Activated CD8-positive, alpha-beta T cell treated with anti-CD3 and anti-CD28 coated beads, Interleukin-2, amount 10 ng/mL, durations not matched to agents 7 days and 5 days (primary cell): Measurements from ENCODE around the gene SLC50A1. TPM values are rescaled to one million over a fixed set of nuclear protein-coding genes. Genes with fewer than 3 reads are reported as not detected.
"Not testable (repeated sequence)": the region's sequence is repeated elsewhere in the genome, so short reads cannot be mapped to it uniquely, and the experiment has no call there.

Source experiments
- ATAC-seq: fragments of 150-1000 bp; cut with Tn5 transposase; one replicate; pipeline ENCODE4 v1.10.0; 2021; ENCODE audit warnings: moderate library complexity
- CTCF ChIA-PET: fragments of 350-600 bp; sonication (Branson Sonifier 250); formaldehyde crosslinking; loops from one replicate; lab custom pipeline; 2021; ENCODE audit warnings: antibody characterized with exemption; lab: Charles Lee
- POLR2A ChIA-PET: fragments of 350-600 bp; sonication (Branson Sonifier 250); formaldehyde crosslinking; loops from one replicate; lab custom pipeline; 2021; ENCODE audit warnings: antibody characterized with exemption; lab: Charles Lee
- DNase-seq: peaks from one replicate; pipeline ENCODE4 v3.0.0-alpha.2; 2020
- H3K27ac Mint-ChIP-seq: one replicate; pipeline ENCODE4 v1.8.0; 2021; ENCODE audit warnings: mild to moderate bottlenecking, mixed read lengths
- H3K27me3 Mint-ChIP-seq: one replicate; pipeline ENCODE4 v1.8.0; 2021; ENCODE audit warnings: low read depth, mixed read lengths
- H3K36me3 Mint-ChIP-seq: one replicate; pipeline ENCODE4 v1.8.0; 2021; ENCODE audit warnings: low read depth, mixed read lengths
- H3K4me1 Mint-ChIP-seq: one replicate; pipeline ENCODE4 v1.8.0; 2021; ENCODE audit warnings: low read depth, mixed read lengths
- H3K4me3 Mint-ChIP-seq: one replicate; pipeline ENCODE4 v1.8.0; 2021; ENCODE audit warnings: mild to moderate bottlenecking, mixed read lengths
- H3K9me3 Mint-ChIP-seq: one replicate; pipeline ENCODE4 v1.8.0; 2022; ENCODE audit warnings: mixed read lengths; ENCODE audit not compliant: insufficient read depth
- total RNA-seq, 2 experiments: library from RNA; stranded (reverse); gene quantifications; one replicate each; pipeline ENCODE4 v1.2.3, GENCODE V29; 2021

The SLC50A1 gene
- total RNA-seq, 2 experiments from 2014 or later: 37.5 to 38.9 TPM

GRCh38 chr1:155164625-155165024 is 29.0 kb downstream of the SLC50A1 start:
- ChIA-PET CTCF (interaction anchor here (1.0 to 7.0 kb wide), 4 partner anchors 8 to 79 kb away, joined by 4 to 166 read pairs (median 22); partner anchors contain the start of genes KRTCAP2 and SLC50A1), POLR2A (interaction anchor here (0.6 kb wide), 1 partner anchor 30 kb away, joined by 3 read pairs; no protein-coding TSS in a partner anchor)
- not testable (repeated sequence) for DNase-seq, H3K36me3 Mint-ChIP-seq, ATAC-seq, H3K27me3 Mint-ChIP-seq, H3K27ac Mint-ChIP-seq, H3K9me3 Mint-ChIP-seq, H3K4me3 Mint-ChIP-seq
- peaks cover 13% of the 10 kb centered on the region for H3K4me1 Mint-ChIP-seq

- H3K9me3 Mint-ChIP-seq: no peaks in the 10 kb centered on the region
- DNase-seq (no peak), ATAC-seq (no peak)
- peaks cover 13% of the 10 kb centered on the region for H3K4me1 Mint-ChIP-seq
- ChIA-PET POLR2A (no interaction called here), CTCF (interaction anchor here (0.7 to 9.9 kb wide), 11 partner anchors 9 to 80 kb away, joined by 3 to 166 read pairs (median 5); partner anchors contain the start of gene SLC50A1)
- no peaks in the 10 kb centered on the region for H3K27me3 Mint-ChIP-seq
- peaks cover 13% of the 10 kb centered on the region for H3K36me3 Mint-ChIP-seq
- H3K4me3 Mint-ChIP-seq: no peak overlapping the region
- H3K27ac Mint-ChIP-seq: no peak overlapping the region
These were observed 30.4 kb downstream of the SLC50A1 start for GRCh38 chr1:155166051-155166470.

- no peak overlapping the region for H3K4me3 Mint-ChIP-seq
- DNase-seq (no peak), ATAC-seq (no peak)
- no peak overlapping the region for H3K27ac Mint-ChIP-seq
- H3K36me3 Mint-ChIP-seq: peaks cover 13% of the 10 kb centered on the region
- H3K27me3 Mint-ChIP-seq: no peaks in the 10 kb centered on the region
- CTCF ChIA-PET: interaction anchor here (0.8 to 9.9 kb wide), 22 partner anchors 9 to 156 kb away, joined by 3 to 166 read pairs (median 4); partner anchors contain the start of genes DPM3, MTX1, SLC50A1 and THBS3
- POLR2A ChIA-PET: interaction anchor here (0.8 kb wide), 2 partner anchors 41 to 75 kb away, joined by 3 to 4 read pairs; no protein-coding TSS in a partner anchor
- H3K9me3 Mint-ChIP-seq: no peaks in the 10 kb centered on the region
- H3K4me1 Mint-ChIP-seq: peaks cover 18% of the 10 kb centered on the region
These were observed 31.0 kb downstream of the SLC50A1 start for GRCh38 chr1:155166471-155167165.

- no peaks in the 10 kb centered on the region for H3K9me3 Mint-ChIP-seq
- DNase-seq (peak; percentile 92), ATAC-seq (peak; percentile 80)
- no peaks in the 10 kb centered on the region for H3K27me3 Mint-ChIP-seq
- peaks cover 25% of the 10 kb centered on the region for H3K4me1 Mint-ChIP-seq
- peak overlapping the region; percentile 53 for H3K4me3 Mint-ChIP-seq
- peaks cover 17% of the 10 kb centered on the region for H3K36me3 Mint-ChIP-seq
- CTCF ChIA-PET: interaction anchor here (0.6 to 9.9 kb wide), 26 partner anchors 10 to 155 kb away, joined by 3 to 166 read pairs (median 4); partner anchors contain the start of genes ADAM15, DPM3, MTX1 and SLC50A1
- H3K27ac Mint-ChIP-seq: no peak overlapping the region
- POLR2A ChIA-PET: interaction anchor here (0.7 to 1.3 kb wide), 5 partner anchors 32 to 212 kb away, joined by 3 to 4 read pairs (median 3); partner anchors contain the start of genes PBXIP1 and SLC50A1
These were observed 31.8 kb downstream of the SLC50A1 start for GRCh38 chr1:155167166-155168104.

- not testable (repeated sequence) for H3K27me3 Mint-ChIP-seq, H3K9me3 Mint-ChIP-seq, DNase-seq, ATAC-seq, H3K4me3 Mint-ChIP-seq, H3K27ac Mint-ChIP-seq
- ChIA-PET POLR2A (interaction anchor here (0.7 to 1.3 kb wide), 3 partner anchors 33 to 212 kb away, joined by 3 read pairs; partner anchors contain the start of genes PBXIP1 and SLC50A1), CTCF (interaction anchor here (0.8 to 9.9 kb wide), 22 partner anchors 10 to 155 kb away, joined by 3 to 166 read pairs (median 5); partner anchors contain the start of genes ADAM15, MTX1, SLC50A1 and THBS3)
- Mint-ChIP-seq H3K36me3 (peaks cover 19% of the 10 kb centered on the region), H3K4me1 (peaks cover 27% of the 10 kb centered on the region)
These were observed 32.4 kb downstream of the SLC50A1 start for GRCh38 chr1:155168105-155168445.

GRCh38 chr1:155168456-155169210 is 33.0 kb downstream of the SLC50A1 start:
- Mint-ChIP-seq H3K4me3 (no peak overlapping the region), H3K9me3 (no peaks in the 10 kb centered on the region), H3K27ac (no peak overlapping the region), H3K27me3 (no peaks in the 10 kb centered on the region), H3K36me3 (peaks cover 21% of the 10 kb centered on the region), H3K4me1 (peaks cover 32% of the 10 kb centered on the region)
- CTCF ChIA-PET: interaction anchor here (1.0 to 9.9 kb wide), 20 partner anchors 9 to 154 kb away, joined by 3 to 166 read pairs (median 5); partner anchors contain the start of genes ADAM15, DPM3, MTX1 and SLC50A1
- DNase-seq (no peak), ATAC-seq (no peak)
- POLR2A ChIA-PET: interaction anchor here (0.5 to 1.3 kb wide), 3 partner anchors 26 to 213 kb away, joined by 3 read pairs; partner anchors contain the start of genes PBXIP1 and SLC50A1

GRCh38 chr1:155169541-155169940 is 33.9 kb downstream of the SLC50A1 start:
- H3K4me3 Mint-ChIP-seq: no peak overlapping the region
- H3K9me3 Mint-ChIP-seq: no peaks in the 10 kb centered on the region
- ChIA-PET CTCF (interaction anchor here (1.0 to 9.9 kb wide), 13 partner anchors 14 to 118 kb away, joined by 3 to 166 read pairs (median 10); partner anchors contain the start of genes ADAM15, DPM3 and SLC50A1), POLR2A (no interaction called here)
- H3K27me3 Mint-ChIP-seq: no peaks in the 10 kb centered on the region
- no peak overlapping the region for H3K27ac Mint-ChIP-seq
- no peak for DNase-seq
- H3K4me1 Mint-ChIP-seq: peaks cover 37% of the 10 kb centered on the region
- H3K36me3 Mint-ChIP-seq: peaks cover 25% of the 10 kb centered on the region
- no peak for ATAC-seq

- ChIA-PET POLR2A (no interaction called here), CTCF (interaction anchor here (0.9 to 9.9 kb wide), 7 partner anchors 14 to 119 kb away, joined by 4 to 166 read pairs (median 4); partner anchors contain the start of gene ADAM15)
- ATAC-seq (no peak), DNase-seq (no peak)
- peaks cover 25% of the 10 kb centered on the region for H3K36me3 Mint-ChIP-seq
- H3K4me3 Mint-ChIP-seq: no peak overlapping the region
- H3K9me3 Mint-ChIP-seq: no peaks in the 10 kb centered on the region
- peak overlapping the region; percentile 23 for H3K27ac Mint-ChIP-seq
- no peaks in the 10 kb centered on the region for H3K27me3 Mint-ChIP-seq
- H3K4me1 Mint-ChIP-seq: peaks cover 44% of the 10 kb centered on the region
These were observed 34.6 kb downstream of the SLC50A1 start for GRCh38 chr1:155170101-155170785.

GRCh38 chr1:155170806-155171205 is 35.2 kb downstream of the SLC50A1 start:
- peaks cover 49% of the 10 kb centered on the region for H3K4me1 Mint-ChIP-seq
- H3K27ac Mint-ChIP-seq: no peak overlapping the region
- ChIA-PET POLR2A (no interaction called here), CTCF (interaction anchor here (0.9 to 9.9 kb wide), 5 partner anchors 15 to 120 kb away, joined by 4 to 166 read pairs (median 4); partner anchors contain the start of gene ADAM15)
- no peak for ATAC-seq
- H3K27me3 Mint-ChIP-seq: no peaks in the 10 kb centered on the region
- no peak for DNase-seq
- H3K9me3 Mint-ChIP-seq: no peaks in the 10 kb centered on the region
- peaks cover 25% of the 10 kb centered on the region for H3K36me3 Mint-ChIP-seq
- H3K4me3 Mint-ChIP-seq: no peak overlapping the region
